K562 (cell line): Measurements from ENCODE around the gene TTC33. TPM values are rescaled to one million over a fixed set of nuclear protein-coding genes. Genes with fewer than 3 reads are reported as not detected.

Source experiments
- BCL6 ChIP-seq: fragments of 250-450 bp; sonication (Bioruptor Pico); IDR thresholded peaks from 2 replicates; pipeline ENCODE4 v1.4.0; 2020
- CBFA2T3 ChIP-seq: fragments of 450-650 bp; IDR thresholded peaks from 2 replicates; pipeline ENCODE4 v1.6.1; 2017
- CBX8 ChIP-seq: fragments of 200-600 bp; sonication (generic); IDR thresholded peaks from 2 replicates; pipeline ENCODE4 v1.6.1; 2012; ENCODE audit warnings: borderline replicate concordance, mixed run types, low read depth, mild to moderate bottlenecking, moderate library complexity, mixed read lengths, low read length, control low read depth, inconsistent platforms; ENCODE audit not compliant: poor library complexity, severe bottlenecking; ENCODE audit errors: extremely low read depth
- GABPB1 ChIP-seq: sonication (generic); formaldehyde crosslinking; IDR thresholded peaks from 2 replicates; pipeline ENCODE4 v1.8.0; 2022; ENCODE audit warnings: mild to moderate bottlenecking, missing genetic modification reagents
- HNRNPUL1 ChIP-seq: fragments of 200-400 bp; formaldehyde crosslinking; IDR thresholded peaks from 2 replicates; pipeline ENCODE4 v1.6.1; 2017; ENCODE audit warnings: low read length
- LCOR ChIP-seq: sonication (generic); formaldehyde crosslinking; IDR thresholded peaks from 2 replicates; pipeline ENCODE4 v1.8.0; 2022; ENCODE audit warnings: mild to moderate bottlenecking, missing genetic modification reagents
- NR2C2 ChIP-seq, 2 experiments: fragments of 200-800 bp in 1 of 2; sonication (Bioruptor generic) in 1 of 2; sonication (generic) in 1 of 2; formaldehyde crosslinking in 1 of 2; IDR thresholded peaks; 2 replicates each; pipeline versions ENCODE4 v1.6.1 to v1.8.0; 2016 to 2022; ENCODE audit warnings: mild to moderate bottlenecking in 1 of 2, missing compliant biosample characterization in 1 of 2, missing genetic modification characterization in 1 of 2, missing genetic modification reagents in 1 of 2
- STAT5B ChIP-seq: fragments of 250-450 bp; sonication (Bioruptor Pico); IDR thresholded peaks from 2 replicates; pipeline ENCODE4 v1.8.0; 2021; ENCODE audit warnings: mild to moderate bottlenecking, inconsistent platforms
- YY1 ChIP-seq, 3 experiments: IDR thresholded peaks; 2 replicates each; pipeline ENCODE4 v1.6.1; 2011; ENCODE audit warnings: low read length in 2 of 3, mild to moderate bottlenecking in 2 of 3, moderate library complexity in 2 of 3, borderline replicate concordance in 1 of 3, control low read depth in 1 of 3, low read depth in 1 of 3; ENCODE audit not compliant: insufficient read depth in 3 of 3, insufficient replicate concordance in 2 of 3, control insufficient read depth in 1 of 3, insufficient read length in 1 of 3; ENCODE audit errors: extremely low read depth in 1 of 3
- ZBED1 ChIP-seq: IDR thresholded peaks from 2 replicates; pipeline ENCODE4 v1.6.1; 2014
- ZNF24 ChIP-seq: fragments of 450-650 bp; IDR thresholded peaks from 2 replicates; pipeline ENCODE4 v1.6.1; 2016
- ZNF324 ChIP-seq: fragments of 250-450 bp; sonication (Bioruptor Pico); IDR thresholded peaks from 2 replicates; pipeline ENCODE4 v1.4.0; 2020; ENCODE audit warnings: mild to moderate bottlenecking
- polyA plus RNA-seq, 8 experiments: library from polyadenylated mRNA; depleted of rRNA in 4 of 8; stranded (reverse) in 5 of 8; unstranded in 3 of 8; fragments of >200 nt; fragmentation: Nextera tagmentation in 2 of 8; fragmentation: Illumina TruSeq in 1 of 8; extraction: Ambion mirVana in 2 of 8; extraction: Trizol in 1 of 8; gene quantifications; 2 replicates each; pipeline versions ENCODE4 v1.2.1 to v1.2.3, GENCODE V29; 2011 to 2014; ENCODE audit warnings: inconsistent platforms in 1 of 8, missing spikeins in 1 of 8
- total RNA-seq, 7 experiments: library from RNA; depleted of rRNA in 6 of 7; stranded (reverse); fragments of >200 nt in 6 of 7; fragmentation: Illumina TruSeq in 2 of 7; extraction: Trizol in 2 of 7; gene quantifications; 2 replicates each; pipeline versions ENCODE4 v1.2.1 to v1.2.3, GENCODE V29; 2011 to 2021; ENCODE audit warnings: low replicate concordance in 1 of 7
- TF ChIP-seq, protein P1 (sequence below), 3 experiments: fragments of 200-800 bp in 1 of 3; sonication (Bioruptor generic) in 1 of 3; sonication (generic) in 1 of 3; formaldehyde crosslinking in 1 of 3; IDR thresholded peaks; 2 replicates each; pipeline versions ENCODE4 v1.6.1 to v1.8.0; 2016 to 2022; ENCODE audit warnings: mild to moderate bottlenecking in 2 of 3, missing compliant biosample characterization in 2 of 3, missing genetic modification characterization in 2 of 3, missing genetic modification reagents in 1 of 3
- TF ChIP-seq, protein P2 (sequence below): sonication (generic); formaldehyde crosslinking; IDR thresholded peaks from 2 replicates; pipeline ENCODE4 v1.9.0; 2022; ENCODE audit warnings: mild to moderate bottlenecking, missing genetic modification reagents
- TF ChIP-seq, protein P3 (sequence below): fragments of 450-650 bp; formaldehyde crosslinking; conservative IDR thresholded peaks from 2 replicates; pipeline ENCODE4 v1.4.0; 2022; ENCODE audit warnings: mild to moderate bottlenecking, missing genetic modification characterization
- TF ChIP-seq, protein P4 (sequence below): sonication (generic); formaldehyde crosslinking; IDR thresholded peaks from 2 replicates; pipeline ENCODE4 v1.8.1; 2023; ENCODE audit warnings: mild to moderate bottlenecking, missing genetic modification reagents, moderate library complexity
- TF ChIP-seq, protein P5 (sequence below), 2 experiments: fragments of 450-650 bp; IDR thresholded peaks; 2 replicates each; pipeline ENCODE4 v1.6.1; 2016

TTC33 gene
- total and polyA plus RNA-seq, 9 of the 15 experiments (the other 6 are each of a cell fraction or from before 2014, with no cell fraction given), result 11.5 to 24.9 (median 21.1) TPM

DNA sequence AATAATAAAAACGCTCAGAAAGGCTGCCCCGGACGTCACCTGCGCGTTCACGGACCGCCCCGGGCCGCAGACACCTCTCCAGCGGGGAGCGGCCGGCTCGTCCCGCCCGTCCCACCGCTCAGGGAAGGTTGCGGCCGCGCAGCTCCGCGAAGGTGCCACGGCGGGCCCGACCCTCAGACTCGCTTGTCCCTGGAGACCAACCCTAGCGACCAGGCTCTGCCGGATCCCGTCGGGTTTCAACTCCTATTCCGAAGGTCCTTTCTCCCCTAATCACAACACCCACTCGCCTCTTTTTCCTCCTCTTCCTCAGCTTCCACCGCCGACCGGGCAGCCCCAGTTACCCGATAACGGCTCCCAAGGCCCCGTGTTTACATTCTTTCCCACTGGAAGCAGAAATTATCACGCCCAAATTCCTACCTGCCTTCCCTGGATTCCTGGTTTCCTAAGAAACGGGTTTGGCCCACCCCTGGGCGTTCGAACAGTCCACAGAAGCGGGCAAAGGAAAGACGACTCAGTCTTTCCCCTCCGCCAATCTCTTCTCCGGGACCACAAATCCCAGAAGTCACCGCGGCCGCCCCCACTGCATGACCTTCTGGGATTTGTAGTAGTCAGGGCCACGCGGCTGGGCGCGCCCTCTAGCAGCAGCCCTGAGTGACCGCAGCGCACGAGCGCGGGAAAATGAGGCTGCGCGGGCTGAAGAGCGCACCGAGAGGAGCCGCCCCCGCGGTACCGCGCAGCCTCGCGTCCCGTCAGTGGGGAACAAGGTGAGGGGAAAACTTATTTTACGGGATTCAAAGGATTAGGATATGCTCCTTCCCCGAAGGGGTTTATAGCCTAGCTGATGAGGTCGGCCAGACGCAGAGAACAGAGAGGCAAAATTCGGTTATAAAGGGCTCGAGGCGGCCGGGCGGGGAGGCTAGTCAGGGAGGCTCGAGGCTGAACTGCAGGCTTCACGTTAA, at the start of gene TTC33 (continued):
- TF ChIP-seq, protein P1, sequence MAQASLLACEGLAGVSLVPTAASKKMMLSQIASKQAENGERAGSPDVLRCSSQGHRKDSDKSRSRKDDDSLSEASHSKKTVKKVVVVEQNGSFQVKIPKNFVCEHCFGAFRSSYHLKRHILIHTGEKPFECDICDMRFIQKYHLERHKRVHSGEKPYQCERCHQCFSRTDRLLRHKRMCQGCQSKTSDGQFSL (CRISPR knock-in tag; IDR thresholded peaks at IDR 0.05), result peak; percentile 93
- TF ChIP-seq, protein P1 (tag; IDR thresholded peaks at IDR 0.05), result peak in 1 of 2 experiments; percentile 89; a peak in 2 of 4 replicates
- TF ChIP-seq LCOR (CRISPR knock-in tag), result peak; percentile 98
- TF ChIP-seq, protein P2, sequence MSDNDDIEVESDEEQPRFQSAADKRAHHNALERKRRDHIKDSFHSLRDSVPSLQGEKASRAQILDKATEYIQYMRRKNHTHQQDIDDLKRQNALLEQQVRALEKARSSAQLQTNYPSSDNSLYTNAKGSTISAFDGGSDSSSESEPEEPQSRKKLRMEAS (CRISPR knock-in tag), result peak; percentile 99
- TF ChIP-seq STAT5B (CRISPR knock-in tag), result no peak
- TF ChIP-seq ZBED1, result peak; percentile 77; the same call in 1 of the 2 replicates
- no peak for TF ChIP-seq HNRNPUL1
- no peak for TF ChIP-seq CBX8
- TF ChIP-seq NR2C2 (CRISPR knock-in tag; IDR thresholded peaks at IDR 0.05), result peak; percentile 94
- TF ChIP-seq NR2C2 (tag; IDR thresholded peaks at IDR 0.05), result peak; percentile 96
- TF ChIP-seq BCL6 (CRISPR knock-in tag), result 0 out of 2 replicates have a peak, but pooled peaks have one; percentile 23
- TF ChIP-seq YY1 (IDR thresholded peaks at IDR 0.05; ENCODE audit: borderline replicate concordance in 1 of 3, control insufficient read depth in 1 of 3, extremely low read depth in 1 of 3, insufficient read depth in 3 of 3, insufficient read length in 1 of 3, insufficient replicate concordance in 2 of 3, low read depth in 1 of 3, low read length in 2 of 3), result peak in 2 of 3 experiments; percentile 75 to 78
- TF ChIP-seq CBFA2T3, result 0 out of 2 replicates have a peak, but pooled peaks have one; percentile 11
- TF ChIP-seq, protein P3, sequence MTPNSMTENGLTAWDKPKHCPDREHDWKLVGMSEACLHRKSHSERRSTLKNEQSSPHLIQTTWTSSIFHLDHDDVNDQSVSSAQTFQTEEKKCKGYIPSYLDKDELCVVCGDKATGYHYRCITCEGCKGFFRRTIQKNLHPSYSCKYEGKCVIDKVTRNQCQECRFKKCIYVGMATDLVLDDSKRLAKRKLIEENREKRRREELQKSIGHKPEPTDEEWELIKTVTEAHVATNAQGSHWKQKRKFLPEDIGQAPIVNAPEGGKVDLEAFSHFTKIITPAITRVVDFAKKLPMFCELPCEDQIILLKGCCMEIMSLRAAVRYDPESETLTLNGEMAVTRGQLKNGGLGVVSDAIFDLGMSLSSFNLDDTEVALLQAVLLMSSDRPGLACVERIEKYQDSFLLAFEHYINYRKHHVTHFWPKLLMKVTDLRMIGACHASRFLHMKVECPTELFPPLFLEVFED, result peak; percentile 81
- TF ChIP-seq, protein P4, sequence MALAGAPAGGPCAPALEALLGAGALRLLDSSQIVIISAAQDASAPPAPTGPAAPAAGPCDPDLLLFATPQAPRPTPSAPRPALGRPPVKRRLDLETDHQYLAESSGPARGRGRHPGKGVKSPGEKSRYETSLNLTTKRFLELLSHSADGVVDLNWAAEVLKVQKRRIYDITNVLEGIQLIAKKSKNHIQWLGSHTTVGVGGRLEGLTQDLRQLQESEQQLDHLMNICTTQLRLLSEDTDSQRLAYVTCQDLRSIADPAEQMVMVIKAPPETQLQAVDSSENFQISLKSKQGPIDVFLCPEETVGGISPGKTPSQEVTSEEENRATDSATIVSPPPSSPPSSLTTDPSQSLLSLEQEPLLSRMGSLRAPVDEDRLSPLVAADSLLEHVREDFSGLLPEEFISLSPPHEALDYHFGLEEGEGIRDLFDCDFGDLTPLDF (CRISPR knock-in tag), result peak; percentile 100
- peak; percentile 74; the same call in 1 of the 2 replicates for TF ChIP-seq ZNF24
- no peak for TF ChIP-seq ZNF324 (CRISPR knock-in tag)
- TF ChIP-seq, protein P5, sequence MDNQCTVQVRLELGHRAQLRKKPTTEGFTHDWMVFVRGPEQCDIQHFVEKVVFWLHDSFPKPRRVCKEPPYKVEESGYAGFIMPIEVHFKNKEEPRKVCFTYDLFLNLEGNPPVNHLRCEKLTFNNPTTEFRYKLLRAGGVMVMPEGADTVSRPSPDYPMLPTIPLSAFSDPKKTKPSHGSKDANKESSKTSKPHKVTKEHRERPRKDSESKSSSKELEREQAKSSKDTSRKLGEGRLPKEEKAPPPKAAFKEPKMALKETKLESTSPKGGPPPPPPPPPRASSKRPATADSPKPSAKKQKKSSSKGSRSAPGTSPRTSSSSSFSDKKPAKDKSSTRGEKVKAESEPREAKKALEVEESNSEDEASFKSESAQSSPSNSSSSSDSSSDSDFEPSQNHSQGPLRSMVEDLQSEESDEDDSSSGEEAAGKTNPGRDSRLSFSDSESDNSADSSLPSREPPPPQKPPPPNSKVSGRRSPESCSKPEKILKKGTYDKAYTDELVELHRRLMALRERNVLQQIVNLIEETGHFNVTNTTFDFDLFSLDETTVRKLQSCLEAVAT (IDR thresholded peaks at IDR 0.05), result peak in 1 of 2 experiments; percentile 84; a peak in 2 of 4 replicates
- TF ChIP-seq GABPB1 (CRISPR knock-in tag), result peak; percentile 88
